HFFc6 (cell line): Measurements from ENCODE around the gene EEIG1. TPM values are rescaled to one million over a fixed set of nuclear protein-coding genes. Genes with fewer than 3 reads are reported as not detected.
A peak's percentile ranks its signal among the peaks of the same experiment; 100 is the strongest.

Source experiments
- DNase-seq: peaks from one replicate; pipeline ENCODE4 v3.0.0-alpha.2; 2018
- H3K27ac Mint-ChIP-seq: 2 replicates; pipeline ENCODE4 v1.8.0; 2020; ENCODE audit warnings: mild to moderate bottlenecking, mixed read lengths
- H3K27me3 Mint-ChIP-seq: 2 replicates; pipeline ENCODE4 v1.8.0; 2021; ENCODE audit warnings: mild to moderate bottlenecking, moderate library complexity, mixed read lengths; ENCODE audit not compliant: insufficient read depth
- H3K36me3 Mint-ChIP-seq: 2 replicates; pipeline ENCODE4 v1.8.0; 2021; ENCODE audit warnings: low read depth, mixed read lengths
- H3K4me1 Mint-ChIP-seq: 2 replicates; pipeline ENCODE4 v1.8.0; 2020; ENCODE audit warnings: low read depth, mixed read lengths
- H3K4me3 Mint-ChIP-seq: 2 replicates; pipeline ENCODE4 v1.8.0; 2020; ENCODE audit warnings: mild to moderate bottlenecking, moderate library complexity, mixed read lengths
- H3K9me3 Mint-ChIP-seq: 2 replicates; pipeline ENCODE4 v1.8.0; 2020; ENCODE audit warnings: mild to moderate bottlenecking, mixed read lengths
- CTCF ChIP-seq: fragments of 200-600 bp; sonication (generic); IDR thresholded peaks from 2 replicates; pipeline ENCODE4 v1.5.0; 2021; ENCODE audit warnings: antibody characterized with exemption, mild to moderate bottlenecking
- total RNA-seq, 6 experiments: library from RNA; stranded (reverse); fragmentation: NEBNext Ultra II Directional; extraction: Animal tissue kit (Norgen Biotek cat#: 25700); gene quantifications; 2 replicates in 1 of 6; 3 replicates in 5 of 6; pipeline ENCODE4 v1.2.3, GENCODE V29; 2021

EEIG1 gene
- total RNA-seq, 6 experiments from 2014 or later = 26.7 to 35.4 (median 29.3) TPM

- TF ChIP-seq CTCF = no peak
- Mint-ChIP-seq H3K4me1 (peaks cover 79% of the 10 kb centered on the region), H3K36me3 (no peaks in the 10 kb centered on the region), H3K4me3 (peak overlapping the region; percentile 72), H3K27me3 (peaks cover 3% of the 10 kb centered on the region), H3K27ac (peak overlapping the region; percentile 88), H3K9me3 (no peaks in the 10 kb centered on the region)
- no peak for DNase-seq
These were observed 14.8 kb downstream of the EEIG1 start for GRCh38 chr9:127965953-127966352.

DNA sequence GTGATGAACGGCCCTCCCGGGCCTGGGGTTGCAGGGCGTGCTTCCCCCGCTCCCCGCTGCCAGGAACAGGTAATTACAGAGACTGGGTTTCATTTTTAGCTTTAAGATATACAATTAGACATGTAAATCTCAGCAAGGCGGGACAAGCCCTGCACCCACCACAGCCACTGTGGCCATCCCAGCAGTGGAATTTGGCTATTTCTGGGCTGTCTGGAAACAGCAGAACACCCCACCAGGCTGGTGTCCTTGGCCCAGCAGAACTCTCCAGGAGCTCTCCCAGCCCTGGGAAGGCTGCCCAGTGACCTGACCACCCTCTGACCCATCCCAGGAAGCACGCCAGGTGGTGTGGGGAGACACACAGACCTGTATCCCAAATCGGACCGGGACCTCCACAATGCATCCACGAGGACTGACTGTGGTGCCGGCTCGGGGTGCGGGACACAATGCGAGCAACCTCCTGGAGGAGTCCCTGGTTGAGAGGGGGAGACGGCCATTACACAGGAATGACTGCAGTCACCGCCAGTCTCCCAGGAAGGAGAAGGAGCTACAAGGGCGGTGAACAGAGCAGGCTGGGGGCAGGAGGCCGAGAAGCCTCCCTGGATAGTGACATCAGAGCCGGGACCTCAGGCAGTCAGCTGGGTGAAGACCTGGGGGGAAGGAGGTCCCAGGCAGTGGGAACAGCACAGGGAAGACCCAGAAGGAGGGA, 17.3 kb downstream of the EEIG1 start:
- Mint-ChIP-seq H3K4me1 (peaks cover 55% of the 10 kb centered on the region), H3K27me3 (peaks cover 2% of the 10 kb centered on the region), H3K27ac (no peak overlapping the region), H3K4me3 (no peak overlapping the region), H3K9me3 (no peaks in the 10 kb centered on the region), H3K36me3 (peaks cover 7% of the 10 kb centered on the region)
- no peak for DNase-seq
- TF ChIP-seq CTCF = no peak

DNA sequence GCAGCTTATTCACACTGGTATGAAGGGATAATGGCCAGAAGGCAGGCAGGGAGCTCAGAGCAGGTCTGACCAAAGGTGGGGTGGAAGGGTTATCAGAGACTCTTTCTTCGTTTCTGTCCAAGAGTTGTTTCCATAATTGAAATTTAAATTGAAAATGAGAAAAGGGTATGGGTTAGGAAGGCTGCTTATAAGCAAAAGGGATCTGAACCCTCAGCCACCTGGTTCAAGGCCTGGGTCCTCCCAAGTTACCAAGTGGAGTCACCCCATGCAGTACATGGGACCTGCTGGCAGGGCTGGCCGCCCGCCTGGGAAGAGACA, 17.8 kb downstream of the EEIG1 start:
- TF ChIP-seq CTCF = no peak
- Mint-ChIP-seq H3K4me1 (peaks cover 49% of the 10 kb centered on the region), H3K4me3 (no peak overlapping the region), H3K9me3 (no peaks in the 10 kb centered on the region), H3K36me3 (peaks cover 8% of the 10 kb centered on the region), H3K27ac (no peak overlapping the region), H3K27me3 (peaks cover 2% of the 10 kb centered on the region)
- no peak for DNase-seq

DNA sequence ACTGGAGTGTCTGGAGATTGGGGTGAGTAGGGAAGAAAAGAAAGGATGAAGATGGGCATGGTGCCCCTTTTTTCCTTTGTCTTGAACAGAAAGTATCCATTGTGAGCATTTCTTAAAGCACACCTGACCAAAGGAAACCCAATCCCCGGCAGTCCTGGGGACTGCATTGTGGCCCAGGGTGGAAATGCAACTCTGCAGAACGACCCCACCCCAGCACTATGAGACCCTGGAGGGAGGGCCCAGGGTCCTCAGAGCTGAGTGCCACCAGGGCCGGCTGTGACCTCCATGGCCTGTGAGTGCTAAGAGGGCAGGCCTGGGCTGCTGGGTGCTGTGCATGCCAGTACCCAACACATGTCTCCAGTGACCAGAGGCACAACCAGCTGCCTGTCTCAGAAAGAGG, 18.5 kb downstream of the EEIG1 start:
- Mint-ChIP-seq H3K27me3 (no peaks in the 10 kb centered on the region; the same call in 1 of the 2 replicates), H3K9me3 (no peaks in the 10 kb centered on the region), H3K36me3 (peaks cover 8% of the 10 kb centered on the region), H3K4me1 (peaks cover 42% of the 10 kb centered on the region), H3K4me3 (no peak overlapping the region), H3K27ac (no peak overlapping the region)
- DNase-seq = no peak
- TF ChIP-seq CTCF = no peak

DNA sequence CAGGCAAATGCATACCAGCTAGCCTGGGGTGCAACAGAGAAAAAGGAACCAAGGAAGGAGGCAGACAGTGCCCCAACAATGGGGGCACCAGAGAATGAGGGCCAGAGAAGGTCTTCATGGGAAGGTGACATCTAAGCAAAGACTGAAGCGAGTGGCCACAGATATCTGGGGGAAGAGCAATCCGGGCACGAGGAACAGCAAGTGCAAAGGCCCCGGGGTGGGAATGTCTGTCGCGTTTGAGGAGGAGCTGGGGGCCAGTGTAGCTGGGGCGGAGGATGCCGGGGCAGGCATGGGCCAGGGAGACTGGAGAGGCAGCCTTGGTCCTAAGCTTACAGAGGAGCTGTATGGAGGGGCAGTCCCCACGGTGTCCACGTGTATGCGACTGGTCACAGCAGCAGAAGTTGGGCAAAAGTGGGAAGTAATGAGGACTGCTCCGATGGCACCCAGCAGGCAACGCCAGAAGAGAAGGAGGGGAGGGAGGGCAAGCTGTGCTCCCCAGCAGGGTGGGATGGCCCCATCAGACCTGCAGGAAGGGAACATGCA, 19.1 kb downstream of the EEIG1 start:
- no peak for TF ChIP-seq CTCF
- Mint-ChIP-seq H3K36me3 (peaks cover 8% of the 10 kb centered on the region), H3K27me3 (no peaks in the 10 kb centered on the region; the same call in 1 of the 2 replicates), H3K4me3 (no peak overlapping the region), H3K9me3 (no peaks in the 10 kb centered on the region), H3K27ac (no peak overlapping the region; the same call in 1 of the 2 replicates), H3K4me1 (peaks cover 36% of the 10 kb centered on the region)
- DNase-seq = no peak
